Natural killer cell (primary cell): ENCODE data around the gene ZNF415. TPM values are rescaled to one million over a fixed set of nuclear protein-coding genes. Genes with fewer than 3 reads are reported as not detected.
A peak's percentile ranks its signal among the peaks of the same experiment; 100 is the strongest.

ENCODE experiments used
- ATAC-seq, 3 donors: fragments of 150-1000 bp in 2 of 3; fragments of 200-7000 bp in 1 of 3; cut with Tn5 transposase; 1 replicate in 1 of 3; 2 replicates in 2 of 3; pipeline ENCODE4 v1.10.0; 2021; ENCODE audit warnings: mild to moderate bottlenecking in 2 of 3, moderate library complexity in 2 of 3
- DNase-seq, 2 donors: peaks; one replicate each; pipeline versions ENCODE4 v3.0.0 to v3.0.0-alpha.2; 2013 to 2021; ENCODE audit warnings: mixed read lengths in 1 of 2
- H3K27ac ChIP-seq: one replicate; pipeline ENCODE4 v1.5.1; 2013; ENCODE audit warnings: mild to moderate bottlenecking, low read length
- H3K27me3 ChIP-seq: one replicate; pipeline ENCODE4 v1.6.1; 2013; ENCODE audit warnings: low read length; ENCODE audit not compliant: control insufficient read depth, insufficient read depth
- H3K36me3 ChIP-seq: one replicate; pipeline ENCODE4 v1.6.1; 2013; ENCODE audit warnings: low read length; ENCODE audit not compliant: control insufficient read depth, insufficient read depth
- H3K4me1 ChIP-seq: one replicate; pipeline ENCODE4 v1.6.1; 2013; ENCODE audit warnings: low read length; ENCODE audit not compliant: control insufficient read depth, insufficient read depth
- H3K4me3 ChIP-seq: one replicate; pipeline ENCODE4 v1.5.1; 2013; ENCODE audit warnings: low read length
- H3K9me3 ChIP-seq: one replicate; pipeline ENCODE4 v1.6.1; 2013; ENCODE audit warnings: low read length; ENCODE audit not compliant: control insufficient read depth, insufficient read depth
- H3K27ac Mint-ChIP-seq, 2 donors: one replicate each; pipeline ENCODE4 v1.8.0; 2022; ENCODE audit warnings: mild to moderate bottlenecking in 2 of 2, mixed read lengths in 2 of 2, moderate library complexity in 1 of 2
- H3K27me3 Mint-ChIP-seq, 2 donors: one replicate each; pipeline ENCODE4 v1.8.0; 2022; ENCODE audit warnings: low read depth in 2 of 2, mixed read lengths in 2 of 2
- H3K36me3 Mint-ChIP-seq: one replicate; pipeline ENCODE4 v1.8.0; 2022; ENCODE audit warnings: mixed read lengths
- H3K4me1 Mint-ChIP-seq, 2 donors: one replicate each; pipeline ENCODE4 v1.8.0; 2022; ENCODE audit warnings: mixed read lengths in 2 of 2
- H3K4me3 Mint-ChIP-seq: one replicate; pipeline ENCODE4 v1.8.0; 2022; ENCODE audit warnings: mild to moderate bottlenecking, moderate library complexity, mixed read lengths
- H3K9me3 Mint-ChIP-seq, 2 donors: one replicate each; pipeline ENCODE4 v1.8.0; 2022; ENCODE audit warnings: mixed read lengths in 2 of 2
- CTCF ChIP-seq: fragments of 200-600 bp; IDR thresholded peaks from one replicate; pipeline ENCODE4 v1.8.0; 2022; ENCODE audit warnings: antibody characterized with exemption
- WGBS: methylation state at CpG from one replicate; pipeline ENCODE4 v1.1.7; 2013; ENCODE audit warnings: missing lambda C conversion rate; ENCODE audit not compliant: insufficient coverage; 5-methylcytosine and 5-hydroxymethylcytosine counted together
- intact Hi-C: fragments of 100-400 bp; cut with micrococcal nuclease; formaldehyde crosslinking; loops from one replicate; pipeline ENCODE4 v1.14.2; 2022
- total RNA-seq, 4 donors: library from RNA; stranded (reverse); fragments of 120-200 nt in 1 of 4; gene quantifications; one replicate each; pipeline versions ENCODE4 v1.2.3 to v1.2.4, GENCODE V29; 2013 to 2022

ZNF415 gene
- total RNA-seq, 3 donors from 2014 or later (not counting 1 experiment from before 2014, with no cell fraction given) = 1.3 to 3.1 (median 1.7) TPM

GRCh38 chr19:53079313-53079924 lies 53.3 kb downstream of the ZNF415 start:
- peaks cover 26% of the 10 kb centered on the region for H3K36me3 ChIP-seq
- WGBS = 88% methylated on average over 8 of the region's 8 CpGs
- intact Hi-C loops = no loop called here
- H3K36me3 Mint-ChIP-seq = peaks cover 26% of the 10 kb centered on the region
- DNase-seq (no peak), ATAC-seq (no peak)
- no peaks in the 10 kb centered on the region for H3K27me3 Mint-ChIP-seq
- no peaks in the 10 kb centered on the region for H3K27me3 ChIP-seq
- H3K4me3 Mint-ChIP-seq = no peak overlapping the region
- no peaks in the 10 kb centered on the region for H3K4me1 ChIP-seq
- no peak overlapping the region for H3K4me3 ChIP-seq
- H3K9me3 Mint-ChIP-seq = peaks cover 0 to 5% of the 10 kb centered on the region in 2 donors
- TF ChIP-seq CTCF = no peak
- H3K27ac Mint-ChIP-seq = peak overlapping the region in 1 of 2 donors; percentile 46
- peaks cover 8% of the 10 kb centered on the region for H3K9me3 ChIP-seq
- H3K27ac ChIP-seq = no peak overlapping the region
- peaks cover 23 to 29% of the 10 kb centered on the region in 2 donors for H3K4me1 Mint-ChIP-seq

- WGBS = 89% methylated on average over 1 of the region's 1 CpG
- H3K27ac ChIP-seq = no peak overlapping the region
- Mint-ChIP-seq H3K4me3 (no peak overlapping the region), H3K9me3 (peaks cover 2 to 8% of the 10 kb centered on the region in 2 donors), H3K27ac (peak overlapping the region; percentile 7 to 46), H3K36me3 (peaks cover 33% of the 10 kb centered on the region), H3K27me3 (no peaks in the 10 kb centered on the region), H3K4me1 (peaks cover 23 to 24% of the 10 kb centered on the region in 2 donors)
- no peaks in the 10 kb centered on the region for H3K4me1 ChIP-seq
- DNase-seq = no peak
- no peaks in the 10 kb centered on the region for H3K27me3 ChIP-seq
- TF ChIP-seq CTCF = no peak
- no peak overlapping the region for H3K4me3 ChIP-seq
- intact Hi-C loops = no loop called here
- peaks cover 31% of the 10 kb centered on the region for H3K36me3 ChIP-seq
- H3K9me3 ChIP-seq = peaks cover 8% of the 10 kb centered on the region
- ATAC-seq = no peak
Measured at GRCh38 chr19:53078668-53079067, 54.0 kb downstream of the ZNF415 start.

- DNase-seq = peak; percentile 10 to 15
- no peak for TF ChIP-seq CTCF
- Mint-ChIP-seq H3K27ac (peak overlapping the region in 1 of 2 donors; percentile 45), H3K36me3 (peaks cover 40% of the 10 kb centered on the region), H3K4me1 (peaks cover 23 to 24% of the 10 kb centered on the region in 2 donors), H3K4me3 (no peak overlapping the region), H3K27me3 (no peaks in the 10 kb centered on the region), H3K9me3 (peaks cover 2 to 12% of the 10 kb centered on the region in 2 donors)
- Histone ChIP-seq H3K27me3 (no peaks in the 10 kb centered on the region), H3K4me3 (no peak overlapping the region), H3K36me3 (peaks cover 42% of the 10 kb centered on the region), H3K27ac (no peak overlapping the region), H3K9me3 (peaks cover 16% of the 10 kb centered on the region), H3K4me1 (no peaks in the 10 kb centered on the region)
- ATAC-seq = peak in 2 of 3 donors; percentile 54 to 70
- 83% methylated on average over 10 of the region's 10 CpGs for WGBS
- intact Hi-C loops = no loop called here
Measured at GRCh38 chr19:53076984-53077383, 55.7 kb downstream of the ZNF415 start.

- no peak for ATAC-seq
- no peak for DNase-seq
- H3K4me3 Mint-ChIP-seq = no peak overlapping the region
- Histone ChIP-seq H3K27me3 (no peaks in the 10 kb centered on the region), H3K4me3 (no peak overlapping the region), H3K27ac (no peak overlapping the region), H3K36me3 (peaks cover 43% of the 10 kb centered on the region), H3K9me3 (peaks cover 78% of the 10 kb centered on the region), H3K4me1 (no peaks in the 10 kb centered on the region)
- intact Hi-C loops = no loop called here
- 100% methylated on average over 3 of the region's 5 CpGs for WGBS
- no peak for TF ChIP-seq CTCF
- no peaks in the 10 kb centered on the region for H3K27me3 Mint-ChIP-seq
- peaks cover 15 to 27% of the 10 kb centered on the region in 2 donors for H3K9me3 Mint-ChIP-seq
- no peak overlapping the region for H3K27ac Mint-ChIP-seq
- H3K36me3 Mint-ChIP-seq = peaks cover 52% of the 10 kb centered on the region
- H3K4me1 Mint-ChIP-seq = peaks cover 0 to 4% of the 10 kb centered on the region in 2 donors
Measured at GRCh38 chr19:53068834-53069233, 63.9 kb downstream of the ZNF415 start.
